Effector memory CD8-positive, alpha-beta T cell (primary cell): Measurements from ENCODE around the gene SEC14L1.
A peak's percentile ranks its signal among the peaks of the same experiment; 100 is the strongest.

Source experiments
- ATAC-seq: fragments of 150-1000 bp; cut with Tn5 transposase; replicated peaks from 2 replicates; pipeline ENCODE4 v1.10.0; 2021; ENCODE audit warnings: mild to moderate bottlenecking, moderate library complexity
- DNase-seq, 3 experiments: peaks; one replicate each; pipeline ENCODE4 v3.0.0; 2021
- H3K27ac Mint-ChIP-seq, 2 donors: one replicate each; pipeline ENCODE4 v1.8.0; 2022; ENCODE audit warnings: mild to moderate bottlenecking in 2 of 2, mixed read lengths in 2 of 2, moderate library complexity in 2 of 2
- H3K27me3 Mint-ChIP-seq, 2 donors: one replicate each; pipeline ENCODE4 v1.8.0; 2022; ENCODE audit warnings: mixed read lengths in 2 of 2
- H3K36me3 Mint-ChIP-seq: one replicate; pipeline ENCODE4 v1.8.0; 2022; ENCODE audit warnings: mild to moderate bottlenecking, moderate library complexity, mixed read lengths; ENCODE audit not compliant: insufficient read depth
- H3K4me1 Mint-ChIP-seq, 2 donors: one replicate each; pipeline ENCODE4 v1.8.0; 2022; ENCODE audit warnings: low read depth in 2 of 2, mixed read lengths in 2 of 2
- H3K4me3 Mint-ChIP-seq, 2 donors: one replicate each; pipeline ENCODE4 v1.8.0; 2022; ENCODE audit warnings: mild to moderate bottlenecking in 2 of 2, mixed read lengths in 2 of 2, moderate library complexity in 2 of 2
- H3K9me3 Mint-ChIP-seq, 2 donors: one replicate each; pipeline ENCODE4 v1.8.0; 2022; ENCODE audit warnings: mixed read lengths in 2 of 2

SEC14L1 gene

GRCh38 chr17:77214328-77214727 lies 73.6 kb downstream of the SEC14L1 start:
- no peak for ATAC-seq
- H3K36me3 Mint-ChIP-seq, result peaks cover 65% of the 10 kb centered on the region

GRCh38 chr17:77214743-77215142 lies 74.0 kb downstream of the SEC14L1 start:
- Mint-ChIP-seq H3K9me3 (no peaks in the 10 kb centered on the region), H3K27ac (no peak overlapping the region), H3K27me3 (no peaks in the 10 kb centered on the region), H3K4me1 (no peaks in the 10 kb centered on the region), H3K36me3 (peaks cover 60% of the 10 kb centered on the region), H3K4me3 (no peak overlapping the region)
- ATAC-seq, result no peak
- no peak for DNase-seq

More at GRCh38 chr17:77214328-77214727, 73.6 kb downstream of the SEC14L1 start:
- H3K9me3 Mint-ChIP-seq, result no peaks in the 10 kb centered on the region
- no peaks in the 10 kb centered on the region for H3K4me1 Mint-ChIP-seq
- H3K27me3 Mint-ChIP-seq, result no peaks in the 10 kb centered on the region
- no peak for DNase-seq
- no peak overlapping the region for H3K27ac Mint-ChIP-seq
- no peak overlapping the region for H3K4me3 Mint-ChIP-seq

GRCh38 chr17:77215281-77215680 lies 74.5 kb downstream of the SEC14L1 start:
- H3K27me3 Mint-ChIP-seq, result no peaks in the 10 kb centered on the region
- ATAC-seq, result no peak
- no peak for DNase-seq
- H3K36me3 Mint-ChIP-seq, result peaks cover 55% of the 10 kb centered on the region
- no peak overlapping the region for H3K4me3 Mint-ChIP-seq
- H3K9me3 Mint-ChIP-seq, result no peaks in the 10 kb centered on the region
- no peaks in the 10 kb centered on the region for H3K4me1 Mint-ChIP-seq
- peak overlapping the region in 1 of 2 donors; percentile 53 for H3K27ac Mint-ChIP-seq

- H3K36me3 Mint-ChIP-seq, result peaks cover 47% of the 10 kb centered on the region
- H3K9me3 Mint-ChIP-seq, result no peaks in the 10 kb centered on the region
- DNase-seq, result no peak
- ATAC-seq, result no peak
- no peaks in the 10 kb centered on the region for H3K4me1 Mint-ChIP-seq
- H3K27ac Mint-ChIP-seq, result no peak overlapping the region
- H3K27me3 Mint-ChIP-seq, result no peaks in the 10 kb centered on the region
- H3K4me3 Mint-ChIP-seq, result no peak overlapping the region
These were observed 75.7 kb downstream of the SEC14L1 start for GRCh38 chr17:77216486-77216885.

GRCh38 chr17:77217123-77217522 lies 76.4 kb downstream of the SEC14L1 start:
- no peaks in the 10 kb centered on the region for H3K4me1 Mint-ChIP-seq
- peaks cover 41% of the 10 kb centered on the region for H3K36me3 Mint-ChIP-seq
- no peaks in the 10 kb centered on the region for H3K9me3 Mint-ChIP-seq
- H3K27ac Mint-ChIP-seq, result no peak overlapping the region
- H3K27me3 Mint-ChIP-seq, result no peaks in the 10 kb centered on the region
- DNase-seq, result no peak
- no peak for ATAC-seq
- no peak overlapping the region for H3K4me3 Mint-ChIP-seq

GRCh38 chr17:77217566-77217965 lies 76.8 kb downstream of the SEC14L1 start:
- Mint-ChIP-seq H3K27me3 (no peaks in the 10 kb centered on the region), H3K9me3 (no peaks in the 10 kb centered on the region), H3K4me1 (no peaks in the 10 kb centered on the region), H3K27ac (no peak overlapping the region), H3K4me3 (no peak overlapping the region), H3K36me3 (peaks cover 37% of the 10 kb centered on the region)
- ATAC-seq (no peak), DNase-seq (no peak)

- H3K27me3 Mint-ChIP-seq, result no peaks in the 10 kb centered on the region
- H3K27ac Mint-ChIP-seq, result no peak overlapping the region
- peaks cover 26% of the 10 kb centered on the region for H3K36me3 Mint-ChIP-seq
- no peaks in the 10 kb centered on the region for H3K4me1 Mint-ChIP-seq
- no peaks in the 10 kb centered on the region for H3K9me3 Mint-ChIP-seq
- DNase-seq (no peak), ATAC-seq (no peak)
- H3K4me3 Mint-ChIP-seq, result no peak overlapping the region
These were observed 78.1 kb downstream of the SEC14L1 start for GRCh38 chr17:77218902-77219301.

GRCh38 chr17:77222356-77222755 lies 81.6 kb downstream of the SEC14L1 start:
- H3K27me3 Mint-ChIP-seq, result no peaks in the 10 kb centered on the region
- no peak overlapping the region for H3K4me3 Mint-ChIP-seq
- no peak for ATAC-seq
- no peak for DNase-seq
- H3K27ac Mint-ChIP-seq, result no peak overlapping the region
- no peaks in the 10 kb centered on the region for H3K4me1 Mint-ChIP-seq
- H3K36me3 Mint-ChIP-seq, result peaks cover 11% of the 10 kb centered on the region
- no peaks in the 10 kb centered on the region for H3K9me3 Mint-ChIP-seq

GRCh38 chr17:77223642-77224420 lies 83.1 kb downstream of the SEC14L1 start:
- H3K9me3 Mint-ChIP-seq, result no peaks in the 10 kb centered on the region
- peak overlapping the region in 1 of 2 donors; percentile 23 for H3K27ac Mint-ChIP-seq
- no peak overlapping the region for H3K4me3 Mint-ChIP-seq
- peaks cover 0 to 8% of the 10 kb centered on the region in 2 donors for H3K27me3 Mint-ChIP-seq
- peaks cover 4% of the 10 kb centered on the region for H3K36me3 Mint-ChIP-seq
- H3K4me1 Mint-ChIP-seq, result no peaks in the 10 kb centered on the region
- DNase-seq (no peak), ATAC-seq (no peak)

- no peak overlapping the region for H3K4me3 Mint-ChIP-seq
- no peak overlapping the region for H3K27ac Mint-ChIP-seq
- H3K36me3 Mint-ChIP-seq, result peaks cover 4% of the 10 kb centered on the region
- H3K27me3 Mint-ChIP-seq, result peaks cover 0 to 10% of the 10 kb centered on the region in 2 donors
- no peaks in the 10 kb centered on the region for H3K9me3 Mint-ChIP-seq
- no peak for ATAC-seq
- H3K4me1 Mint-ChIP-seq, result no peaks in the 10 kb centered on the region
- DNase-seq, result no peak
These were observed 84.5 kb downstream of the SEC14L1 start for GRCh38 chr17:77225265-77225664.

- Mint-ChIP-seq H3K4me1 (no peaks in the 10 kb centered on the region), H3K27me3 (peaks cover 0 to 10% of the 10 kb centered on the region in 2 donors), H3K36me3 (peaks cover 4% of the 10 kb centered on the region), H3K27ac (no peak overlapping the region), H3K4me3 (no peak overlapping the region), H3K9me3 (no peaks in the 10 kb centered on the region)
- ATAC-seq (no peak), DNase-seq (no peak)
These were observed 86.9 kb downstream of the SEC14L1 start for GRCh38 chr17:77227461-77228240.

GRCh38 chr17:77228241-77228752 lies 87.5 kb downstream of the SEC14L1 start:
- ATAC-seq, result no peak
- no peak for DNase-seq
- H3K9me3 Mint-ChIP-seq, result no peaks in the 10 kb centered on the region
- no peak overlapping the region for H3K4me3 Mint-ChIP-seq
- peaks cover 3 to 15% of the 10 kb centered on the region in 2 donors for H3K27me3 Mint-ChIP-seq
- no peaks in the 10 kb centered on the region for H3K4me1 Mint-ChIP-seq
- peaks cover 4% of the 10 kb centered on the region for H3K36me3 Mint-ChIP-seq
- no peak overlapping the region for H3K27ac Mint-ChIP-seq

- H3K27me3 Mint-ChIP-seq, result peaks cover 6 to 20% of the 10 kb centered on the region in 2 donors
- no peak overlapping the region for H3K4me3 Mint-ChIP-seq
- no peaks in the 10 kb centered on the region for H3K9me3 Mint-ChIP-seq
- peaks cover 4% of the 10 kb centered on the region for H3K36me3 Mint-ChIP-seq
- no peak for ATAC-seq
- no peak for DNase-seq
- no peak overlapping the region for H3K27ac Mint-ChIP-seq
- no peaks in the 10 kb centered on the region for H3K4me1 Mint-ChIP-seq
These were observed 88.0 kb downstream of the SEC14L1 start for GRCh38 chr17:77228816-77229215.
